Sciatic nerve (tissue), 2 donors: Measurements from ENCODE around the gene APPL2. TPM values are rescaled to one million over a fixed set of nuclear protein-coding genes. Genes with fewer than 3 reads are reported as not detected.
"Not testable (repeated sequence)": the region's sequence is repeated elsewhere in the genome, so short reads cannot be mapped to it uniquely, and the experiment has no call there.

ENCODE experiments used
- ATAC-seq: fragments of 200-7000 bp; cut with Tn5 transposase; one replicate; pipeline ENCODE4 v1.9.1; 2020; ENCODE audit warnings: mild to moderate bottlenecking, moderate library complexity
- DNase-seq: peaks from one replicate; pipeline ENCODE4 v3.0.0-alpha.2; 2020; ENCODE audit warnings: low spot score
- intact Hi-C: fragments of 100-400 bp; cut with DNase I; formaldehyde crosslinking; loops from one replicate; pipeline ENCODE4 v1.14.2; 2022
- total RNA-seq: library from RNA; stranded (reverse); fragmentation: NEBNext Ultra II Directional; extraction: Animal tissue kit (Norgen Biotek cat#: 25700); gene quantifications from one replicate; pipeline ENCODE4 v1.2.1, GENCODE V29; 2021
- donor health status: DM: no; HTN: no; CAD: no.
- donor health status: DM: no; HTN: no; CAD: no.

The APPL2 gene
- total RNA-seq, 1 donor from 2014 or later: 53.4 TPM

DNA sequence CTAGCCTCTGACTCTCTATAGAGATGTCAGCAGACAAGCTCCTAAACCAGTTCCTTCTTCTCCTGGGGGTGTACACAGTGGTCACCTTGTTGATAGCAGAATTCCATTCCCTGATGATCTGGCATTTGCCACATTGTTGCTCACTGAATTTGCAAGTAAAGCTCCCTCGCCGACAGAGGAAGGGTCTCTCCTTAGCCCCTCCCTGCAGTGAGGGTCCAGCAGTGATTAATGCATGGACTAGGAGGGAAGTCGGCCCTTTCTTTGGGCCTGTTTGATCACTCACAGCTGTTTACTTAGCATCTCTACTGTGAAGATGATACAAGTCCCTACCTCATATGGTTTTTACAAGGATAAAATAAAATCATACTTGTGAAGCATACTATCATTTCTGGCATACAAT is 23.3 kb upstream of the APPL2 start:
- intact Hi-C loops: no loop called here
- ATAC-seq (no peak), DNase-seq (no peak)

DNA sequence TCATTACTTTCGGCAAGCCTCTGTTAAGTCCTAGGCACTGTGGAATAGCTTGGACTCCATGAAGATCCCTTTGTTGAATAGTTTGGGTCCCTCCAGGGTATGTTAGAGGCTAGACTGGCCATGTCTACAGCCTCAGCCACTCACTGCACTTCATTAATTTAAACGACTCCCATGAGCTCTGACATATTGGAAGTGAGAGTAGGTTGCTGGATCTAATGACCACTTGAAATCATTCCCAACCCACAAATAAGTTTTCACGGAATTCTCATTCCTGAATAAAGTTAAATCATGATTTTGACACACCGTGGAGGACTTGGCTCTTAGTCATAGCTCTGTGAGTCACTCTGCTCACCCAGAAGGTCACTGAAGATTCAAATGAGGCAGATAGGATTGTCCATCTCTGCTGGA is 21.4 kb upstream of the APPL2 start:
- no peak for DNase-seq
- peak; percentile 87 for ATAC-seq
- intact Hi-C loops: no loop called here

DNA sequence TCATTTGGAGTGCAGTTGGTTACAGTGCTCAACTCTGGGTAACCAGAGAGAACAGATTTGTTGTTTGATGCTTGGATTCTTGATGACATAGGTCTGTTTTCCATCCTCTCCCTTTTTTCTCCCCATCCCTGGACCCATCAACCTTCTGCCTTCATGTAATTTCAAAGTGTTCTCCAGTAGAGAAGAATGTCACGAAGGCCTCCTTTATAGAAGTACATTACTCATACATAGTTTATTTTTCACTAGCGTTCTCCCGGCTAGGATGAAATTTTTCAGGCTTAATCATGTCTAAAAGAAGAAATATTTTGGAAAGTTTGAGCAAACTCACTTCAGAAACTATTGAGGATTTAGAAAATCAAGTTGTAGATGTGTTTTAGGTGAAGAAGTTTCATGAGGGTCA is 20.9 kb upstream of the APPL2 start:
- intact Hi-C loops: no loop called here
- ATAC-seq: peak; percentile 25
- no peak for DNase-seq

DNA sequence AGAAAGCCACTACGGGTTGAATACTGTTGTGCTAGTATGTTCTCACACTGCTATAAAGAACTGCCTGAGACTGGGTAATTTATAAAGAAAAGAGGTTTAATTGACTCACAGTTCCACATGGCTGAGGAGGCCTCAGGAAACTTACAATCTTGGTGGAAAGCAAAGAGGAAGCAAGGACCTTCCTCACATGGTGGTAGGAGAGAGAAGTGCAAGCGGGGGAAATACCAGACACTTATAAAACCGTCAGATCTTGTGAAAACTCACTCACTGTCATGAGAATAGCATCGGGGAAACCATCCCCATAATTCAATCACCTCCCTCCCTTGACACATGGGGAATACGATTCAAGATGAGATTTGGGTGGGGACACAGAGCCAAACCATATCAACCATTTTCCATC is 20.5 kb upstream of the APPL2 start:
- ATAC-seq, intact Hi-C loops: not testable (repeated sequence)

DNA sequence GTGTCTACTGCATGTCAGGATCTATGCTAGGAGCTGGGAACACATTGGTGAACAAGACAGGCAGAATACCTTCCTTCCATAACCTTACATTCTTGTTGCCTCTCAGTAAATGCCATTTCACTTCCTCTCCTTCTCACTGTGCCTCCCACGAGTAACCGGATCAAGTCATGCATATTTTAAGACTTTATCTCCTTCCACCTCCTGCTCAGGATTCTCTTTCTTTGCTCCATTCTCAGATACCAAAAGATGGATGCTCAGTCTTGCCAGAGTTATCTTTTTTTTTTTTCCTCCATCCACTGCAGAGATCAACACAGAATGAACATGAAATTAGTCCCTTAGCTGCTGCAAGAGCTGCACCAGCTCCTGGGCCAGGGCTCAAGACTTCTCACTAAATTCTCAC is 20.0 kb upstream of the APPL2 start:
- intact Hi-C loops: no loop called here
- ATAC-seq (no peak), DNase-seq (no peak)

More for the DNA sequence above, 20.5 kb upstream of the APPL2 start:
- DNase-seq: not testable (repeated sequence)

DNA sequence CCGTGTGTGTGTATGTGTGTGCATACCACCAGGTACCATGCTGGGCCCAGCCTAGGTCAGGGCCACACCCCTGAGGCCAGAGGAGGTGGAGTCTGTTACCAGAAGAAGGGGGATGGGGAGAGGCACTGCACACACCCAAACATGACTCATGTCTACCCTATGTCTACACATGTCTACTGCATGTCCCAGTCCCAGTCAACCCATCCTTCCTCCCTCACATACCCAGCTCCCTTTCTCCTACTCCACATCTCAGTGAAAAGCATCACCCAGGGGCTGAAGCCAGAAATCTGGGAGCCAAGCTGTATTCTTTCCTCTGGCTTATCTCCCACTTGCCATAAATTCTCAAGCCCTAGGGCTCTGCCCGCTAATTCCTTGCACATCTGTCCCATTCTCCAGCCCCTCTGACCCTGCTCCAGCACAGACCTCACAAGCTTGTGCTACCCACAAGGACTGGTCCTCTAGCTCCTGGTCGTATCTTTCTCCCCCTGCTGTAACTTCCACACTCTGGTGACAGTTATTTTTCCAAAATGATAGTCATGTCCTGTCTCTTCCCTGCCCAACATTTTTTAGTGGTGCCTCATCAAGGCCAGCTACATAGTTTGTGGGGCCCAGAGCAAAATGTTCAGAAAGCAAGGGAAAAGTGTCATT is 18.0 kb upstream of the APPL2 start:
- intact Hi-C loops: no loop called here
- DNase-seq: no peak
- peak; percentile 59 for ATAC-seq

DNA sequence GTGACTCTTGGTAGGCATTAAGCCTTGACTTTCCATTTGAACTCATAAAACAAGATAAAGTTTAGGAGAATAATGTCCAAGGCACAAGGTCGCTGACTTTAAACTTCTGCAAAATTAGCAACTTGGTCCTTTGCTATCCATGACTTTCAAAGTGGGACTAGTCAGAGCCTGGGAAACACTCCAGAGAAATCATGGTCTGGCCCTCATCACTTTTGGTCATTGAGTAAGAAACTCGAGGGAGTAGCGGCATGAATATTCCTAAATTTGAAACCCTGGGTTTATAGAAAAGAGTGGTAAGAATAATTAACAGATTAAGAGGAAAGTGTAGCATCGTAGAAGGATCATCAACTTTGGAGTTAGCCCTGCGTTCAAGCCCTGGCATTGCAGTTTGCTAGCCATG is 16.9 kb upstream of the APPL2 start:
- intact Hi-C loops: no loop called here
- DNase-seq (no peak), ATAC-seq (no peak)

DNA sequence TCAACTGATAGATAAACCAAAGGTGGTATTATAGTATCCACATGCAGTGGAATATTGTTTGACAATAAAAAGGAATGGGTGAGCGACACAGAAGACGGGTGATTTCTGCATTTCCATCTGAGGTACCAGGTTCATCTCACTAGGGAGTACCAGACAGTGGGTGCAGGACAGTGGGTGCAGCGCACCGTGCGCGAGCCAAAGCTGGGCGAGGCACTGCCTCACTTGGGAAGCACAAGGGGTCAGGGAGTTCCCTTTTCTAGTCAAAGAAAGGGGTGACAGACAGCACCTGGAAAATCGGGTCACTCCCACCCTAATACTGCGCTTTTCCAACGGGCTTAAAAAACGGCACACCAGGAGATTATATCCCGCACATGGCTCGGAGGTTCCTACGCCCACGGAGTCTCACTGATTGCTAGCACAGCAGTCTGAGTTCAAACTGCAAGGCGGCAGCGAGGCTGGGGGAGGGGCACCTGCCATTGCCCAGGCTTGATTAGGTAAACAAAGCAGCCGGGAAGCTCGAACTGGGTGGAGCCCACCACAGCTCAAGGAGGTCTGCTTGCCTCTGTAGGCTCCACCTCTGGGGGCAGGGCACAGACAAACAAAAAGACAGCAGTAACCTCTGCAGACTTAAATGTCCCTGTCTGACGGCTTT is 9.9 kb upstream of the APPL2 start:
- DNase-seq, intact Hi-C loops, ATAC-seq: not testable (repeated sequence)

DNA sequence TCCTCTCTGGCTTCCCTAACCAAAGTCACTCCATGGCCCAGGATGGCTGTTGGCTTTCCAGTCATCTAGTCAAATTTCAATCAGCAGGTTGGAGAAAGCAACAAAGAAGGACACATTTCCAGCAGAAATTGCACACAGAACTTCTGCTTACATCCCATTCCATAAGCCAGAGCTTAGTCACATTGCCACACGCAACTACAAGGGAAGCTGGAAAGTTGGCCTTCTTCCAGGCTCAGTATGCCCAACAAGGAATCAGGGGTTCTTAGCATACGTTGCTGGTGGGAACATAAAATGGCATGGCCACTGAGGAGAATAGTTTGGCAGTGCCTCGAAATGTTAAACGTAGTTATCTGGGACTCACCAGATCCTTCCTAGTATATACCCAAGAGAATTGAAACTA is 9.3 kb upstream of the APPL2 start:
- DNase-seq (no peak), ATAC-seq (no peak)
- intact Hi-C loops: no loop called here

DNA sequence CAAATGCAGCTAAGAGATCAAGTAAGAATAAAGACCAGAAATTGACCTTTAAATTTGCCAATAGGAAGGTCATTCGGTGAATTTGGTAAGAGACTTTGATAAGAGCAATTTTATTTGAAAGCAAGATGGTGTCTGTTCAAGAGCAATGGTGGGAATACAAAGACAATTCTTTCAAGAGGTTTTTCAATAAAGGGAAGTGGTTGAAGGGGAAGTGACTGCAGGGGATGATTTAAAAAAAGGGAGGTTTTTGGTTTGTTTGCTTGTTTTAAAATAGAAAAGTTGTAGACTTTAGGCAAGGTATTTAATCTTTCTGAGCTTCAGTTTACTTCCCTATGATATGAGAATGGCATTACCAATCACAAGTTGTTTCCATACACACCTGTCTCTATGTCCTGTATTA is 4.3 kb upstream of the APPL2 start:
- DNase-seq (no peak), ATAC-seq (no peak)

DNA sequence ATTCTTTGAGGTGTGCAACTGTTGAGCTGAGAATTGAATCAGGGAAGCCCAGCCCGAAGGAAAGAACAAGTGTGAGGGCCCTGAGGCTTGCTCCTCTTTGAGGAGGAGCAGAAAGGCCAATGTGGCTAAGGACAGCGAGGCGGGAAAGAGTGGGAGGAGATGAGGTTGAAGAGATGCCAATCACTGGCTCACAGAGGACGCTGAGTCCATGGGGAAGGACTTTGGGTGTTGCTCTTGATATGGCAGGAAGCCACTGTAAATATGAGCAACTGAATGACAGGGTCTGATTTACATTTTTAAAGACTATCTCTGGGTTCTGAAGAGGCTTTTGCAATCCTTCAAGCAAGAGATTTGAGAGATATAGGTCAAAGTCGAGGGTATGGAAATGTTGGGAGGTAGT is 3.3 kb upstream of the APPL2 start:
- intact Hi-C loops: no loop called here
- DNase-seq: no peak
- no peak for ATAC-seq

More for the DNA sequence above, 4.3 kb upstream of the APPL2 start:
- intact Hi-C loops: no loop called here

DNA sequence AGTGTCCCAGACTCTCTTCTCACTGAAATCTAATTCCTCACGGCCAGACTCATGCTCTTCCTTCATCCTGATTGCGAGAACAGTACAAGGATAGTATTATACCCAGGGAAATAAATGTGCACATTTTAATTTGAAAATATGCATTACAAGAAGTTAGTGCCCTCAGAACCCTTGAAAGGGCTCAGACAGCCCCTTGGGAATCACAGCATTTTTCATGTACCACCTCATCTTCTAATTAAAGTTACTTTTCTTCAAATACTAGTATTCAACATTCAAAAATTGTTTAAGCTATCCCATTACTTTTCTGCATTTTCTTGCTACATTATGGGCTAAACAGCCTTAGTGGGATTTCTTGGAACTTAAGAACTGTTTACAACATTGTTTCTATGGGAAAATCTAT is 1.7 kb upstream of the APPL2 start:
- intact Hi-C loops: no loop called here
- no peak for DNase-seq
- no peak for ATAC-seq

DNA sequence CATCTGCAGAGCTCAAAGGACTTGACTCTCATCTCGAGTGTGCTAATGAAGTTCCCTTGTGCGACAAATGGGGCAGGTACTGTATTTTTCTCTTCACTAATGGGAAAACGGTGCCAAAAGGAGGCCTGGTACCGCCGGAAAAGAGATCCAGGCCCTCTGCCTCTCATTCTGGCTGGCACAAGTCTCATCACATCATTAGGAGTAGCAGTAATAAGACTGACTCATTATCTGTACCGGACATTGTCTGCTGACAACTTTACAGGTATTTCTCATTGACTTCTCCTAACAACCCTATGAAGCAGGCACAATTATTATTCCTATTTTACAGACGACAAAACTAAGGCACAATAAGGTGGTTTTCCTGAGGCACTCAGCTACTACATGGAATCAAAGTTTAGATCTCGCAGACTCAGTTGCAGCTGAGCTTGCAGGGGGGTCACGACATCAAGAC is 668 bp downstream of the APPL2 start:
- ATAC-seq (no peak), DNase-seq (no peak)
- intact Hi-C loops: no loop called here

DNA sequence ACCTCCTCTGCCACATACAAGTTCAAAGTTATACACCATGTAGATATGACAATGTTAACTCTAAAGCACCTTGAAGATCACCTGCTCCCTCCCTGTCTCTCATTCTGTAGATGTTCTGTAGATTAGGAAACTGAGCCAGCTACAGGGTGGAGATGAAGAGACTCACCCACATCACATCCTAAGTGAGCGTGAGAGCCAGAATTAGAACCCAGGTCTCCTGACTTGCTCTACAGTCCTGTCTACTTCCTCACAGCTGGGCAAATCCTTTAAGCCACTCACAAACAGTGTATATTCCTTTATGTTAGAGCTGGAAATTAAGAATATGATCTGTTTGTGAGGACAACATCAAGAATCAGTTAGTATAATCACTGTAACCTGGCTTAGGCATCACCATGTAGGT is 1.8 kb downstream of the APPL2 start:
- DNase-seq (no peak), ATAC-seq (no peak)
- intact Hi-C loops: no loop called here

DNA sequence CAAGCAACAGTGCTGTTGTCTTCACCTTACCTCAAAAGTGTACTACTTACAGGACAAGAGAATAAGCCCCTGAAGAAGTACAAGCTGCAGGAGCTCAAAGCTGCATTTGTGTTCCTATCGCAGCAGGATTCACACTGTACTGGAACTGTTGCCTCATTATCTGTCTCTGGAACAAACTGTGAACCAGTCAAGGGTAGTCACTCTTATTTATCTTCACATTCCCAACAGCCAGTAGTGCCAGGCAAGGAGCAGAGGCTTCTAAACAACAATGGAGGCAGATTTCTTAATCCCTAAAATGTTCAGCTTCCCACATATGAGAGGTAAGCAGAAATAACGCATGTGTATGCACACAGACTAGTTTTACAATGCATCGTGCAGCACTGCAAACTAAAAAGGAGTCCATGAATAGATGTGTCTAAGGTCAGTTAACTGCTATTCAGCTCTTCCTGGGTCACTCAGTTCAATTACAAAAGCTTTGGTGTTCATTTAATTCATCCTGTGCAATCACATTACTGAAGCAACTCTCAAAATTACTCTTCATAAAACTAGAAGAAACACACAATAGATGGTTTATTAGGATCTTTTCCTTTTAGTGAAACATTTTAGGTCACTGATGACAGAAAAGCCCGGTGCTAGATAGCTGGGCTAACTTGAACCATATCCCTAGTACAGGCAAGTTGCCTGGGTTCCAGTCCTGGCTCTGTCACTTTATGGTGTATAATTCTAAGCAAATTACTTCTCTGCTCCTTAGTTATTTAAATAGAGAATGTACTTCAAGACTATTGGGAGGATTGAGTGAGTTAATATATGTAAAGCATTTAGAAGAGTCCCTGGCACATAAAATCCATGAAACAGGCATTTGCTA is 2.7 kb downstream of the APPL2 start:
- no peak for ATAC-seq
- intact Hi-C loops: no loop called here
- no peak for DNase-seq

DNA sequence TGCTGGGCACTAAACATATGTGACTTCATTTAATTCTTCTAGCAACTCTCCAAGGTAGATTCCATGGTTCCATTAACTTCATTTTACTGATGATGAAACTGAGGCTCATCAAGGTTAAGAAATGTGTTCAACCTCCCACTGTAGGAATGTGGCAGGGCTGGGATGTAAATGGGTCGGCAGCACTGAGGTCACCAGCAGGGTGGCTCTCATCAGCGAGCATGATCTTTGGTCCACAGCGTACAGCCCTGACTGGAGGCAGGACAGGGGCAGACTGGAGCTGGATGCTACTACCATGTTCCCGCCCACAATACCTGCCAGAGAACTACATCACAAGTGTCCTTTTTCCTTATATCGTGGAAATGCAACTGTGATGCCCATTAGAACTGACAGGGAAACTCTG is 4.6 kb downstream of the APPL2 start:
- no peak for DNase-seq
- intact Hi-C loops: no loop called here
- ATAC-seq: no peak

DNA sequence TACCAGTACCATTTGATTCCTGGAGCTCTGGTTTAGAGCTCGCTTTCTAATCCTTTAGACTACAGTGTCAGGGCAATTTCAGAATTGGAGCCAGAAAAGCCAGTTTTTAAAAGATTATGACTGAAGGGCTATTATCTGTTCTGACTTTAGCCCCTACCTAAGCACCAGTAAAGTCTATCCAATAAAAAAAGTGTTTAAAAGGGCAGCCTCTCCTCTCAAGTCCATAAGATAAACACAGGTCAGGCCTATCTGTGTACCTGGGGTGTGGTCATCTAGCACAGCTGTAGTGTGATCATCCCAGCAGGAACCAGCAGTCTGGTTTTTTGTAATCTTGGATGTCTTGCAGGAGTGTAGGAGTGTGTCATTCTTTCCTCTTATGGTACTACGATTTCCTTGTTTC is 6.6 kb downstream of the APPL2 start:
- intact Hi-C loops: no loop called here
- ATAC-seq: no peak
- no peak for DNase-seq

DNA sequence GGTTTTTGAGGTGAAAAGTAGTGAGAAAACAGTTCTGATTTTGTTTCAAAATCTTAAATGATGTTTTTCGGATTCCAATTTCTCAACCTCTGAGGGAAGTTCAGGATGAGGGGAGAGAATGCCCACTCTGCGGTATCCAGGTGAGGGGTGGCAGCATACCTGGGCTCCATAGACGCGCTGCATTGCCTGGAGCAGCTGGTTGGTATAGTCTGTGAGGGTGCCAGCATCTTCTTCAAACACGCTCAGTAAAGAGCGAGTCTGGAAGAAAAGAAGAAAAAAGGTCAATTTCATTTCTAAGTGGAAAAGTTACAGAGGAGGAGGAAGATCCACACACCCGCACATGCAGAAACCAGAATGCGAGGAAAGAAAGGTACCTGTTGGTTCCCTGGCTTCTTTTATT is 7.0 kb downstream of the APPL2 start:
- intact Hi-C loops: no loop called here
- no peak for ATAC-seq
- no peak for DNase-seq

DNA sequence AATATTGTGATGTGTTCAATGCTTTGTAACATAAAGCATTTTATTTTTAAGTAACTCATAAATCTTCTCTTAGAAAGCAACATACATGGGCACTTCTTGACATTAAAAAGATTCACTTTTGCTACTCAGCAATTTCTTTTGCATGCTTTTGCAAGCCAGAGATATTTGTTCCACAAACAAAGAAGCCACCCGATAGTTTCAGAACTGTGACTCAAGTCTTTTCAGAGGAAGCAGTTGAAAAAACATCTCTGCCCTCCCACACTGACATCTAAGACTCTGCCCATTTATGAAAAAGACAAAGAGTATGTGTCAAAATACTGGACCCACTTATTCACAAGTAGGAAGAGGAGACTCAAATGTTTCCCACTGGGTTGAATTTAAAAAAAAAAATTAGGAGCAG is 7.5 kb downstream of the APPL2 start:
- intact Hi-C loops: no loop called here

DNA sequence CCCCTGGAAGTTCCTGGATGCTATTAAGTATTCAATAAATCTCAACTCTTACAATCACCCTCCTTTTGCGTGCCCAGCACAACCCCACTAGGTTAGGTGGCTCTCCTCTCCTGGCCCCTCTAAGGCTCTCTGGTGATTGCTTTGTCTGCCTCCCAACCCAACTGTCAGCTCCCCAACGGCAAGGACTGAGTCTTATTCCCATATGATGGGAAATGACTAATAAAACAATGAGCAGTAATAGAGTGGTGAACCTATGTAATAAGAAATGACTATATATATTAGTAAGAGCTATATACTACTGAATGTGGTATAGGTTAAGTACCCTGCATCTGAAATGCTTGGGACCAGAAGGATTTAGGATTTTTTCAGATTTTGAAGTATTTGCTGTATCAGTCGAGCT is 8.1 kb downstream of the APPL2 start:
- no peak for ATAC-seq
- DNase-seq: no peak
- intact Hi-C loops: no loop called here

More for the DNA sequence above, 7.5 kb downstream of the APPL2 start:
- ATAC-seq (peak; percentile 64), DNase-seq (no peak)
